Activated naive CD8-positive, alpha-beta T cell treated with anti-CD3 and anti-CD28 coated beads, Interleukin-2, amount 10 ng/mL, durations not matched to agents 7 days and 5 days (primary cell): ENCODE results near the gene SCAF11. TPM values are rescaled to one million over a fixed set of nuclear protein-coding genes. Genes with fewer than 3 reads are reported as not detected.
A peak's percentile ranks its signal among the peaks of the same experiment; 100 is the strongest.

Experiments used
- ATAC-seq: fragments of 150-1000 bp; cut with Tn5 transposase; one replicate; pipeline ENCODE4 v1.10.0; 2021; ENCODE audit warnings: low read depth, moderate library complexity
- POLR2A ChIA-PET: fragments of 350-600 bp; sonication (Branson Sonifier 250); formaldehyde crosslinking; loops from one replicate; lab custom pipeline; 2021; ENCODE audit warnings: antibody characterized with exemption; lab: Charles Lee
- DNase-seq: peaks from one replicate; pipeline ENCODE4 v3.0.0; 2021
- H3K27ac Mint-ChIP-seq: one replicate; pipeline ENCODE4 v1.8.0; 2022; ENCODE audit warnings: mild to moderate bottlenecking, mixed read lengths
- H3K27me3 Mint-ChIP-seq: one replicate; pipeline ENCODE4 v1.8.0; 2022; ENCODE audit warnings: mild to moderate bottlenecking, moderate library complexity, mixed read lengths
- H3K36me3 Mint-ChIP-seq: one replicate; pipeline ENCODE4 v1.8.0; 2021; ENCODE audit warnings: mild to moderate bottlenecking, mixed read lengths
- H3K4me1 Mint-ChIP-seq: one replicate; pipeline ENCODE4 v1.8.0; 2021; ENCODE audit warnings: mixed read lengths
- H3K4me3 Mint-ChIP-seq: one replicate; pipeline ENCODE4 v1.8.0; 2022; ENCODE audit warnings: mild to moderate bottlenecking, moderate library complexity, mixed read lengths
- H3K9me3 Mint-ChIP-seq: one replicate; pipeline ENCODE4 v1.8.0; 2021; ENCODE audit warnings: mixed read lengths
- total RNA-seq, 2 experiments: library from RNA; stranded (reverse); gene quantifications; one replicate each; pipeline ENCODE4 v1.2.3, GENCODE V29; 2021

SCAF11 gene
- total RNA-seq, 2 experiments from 2014 or later = 157 to 161 TPM

DNA sequence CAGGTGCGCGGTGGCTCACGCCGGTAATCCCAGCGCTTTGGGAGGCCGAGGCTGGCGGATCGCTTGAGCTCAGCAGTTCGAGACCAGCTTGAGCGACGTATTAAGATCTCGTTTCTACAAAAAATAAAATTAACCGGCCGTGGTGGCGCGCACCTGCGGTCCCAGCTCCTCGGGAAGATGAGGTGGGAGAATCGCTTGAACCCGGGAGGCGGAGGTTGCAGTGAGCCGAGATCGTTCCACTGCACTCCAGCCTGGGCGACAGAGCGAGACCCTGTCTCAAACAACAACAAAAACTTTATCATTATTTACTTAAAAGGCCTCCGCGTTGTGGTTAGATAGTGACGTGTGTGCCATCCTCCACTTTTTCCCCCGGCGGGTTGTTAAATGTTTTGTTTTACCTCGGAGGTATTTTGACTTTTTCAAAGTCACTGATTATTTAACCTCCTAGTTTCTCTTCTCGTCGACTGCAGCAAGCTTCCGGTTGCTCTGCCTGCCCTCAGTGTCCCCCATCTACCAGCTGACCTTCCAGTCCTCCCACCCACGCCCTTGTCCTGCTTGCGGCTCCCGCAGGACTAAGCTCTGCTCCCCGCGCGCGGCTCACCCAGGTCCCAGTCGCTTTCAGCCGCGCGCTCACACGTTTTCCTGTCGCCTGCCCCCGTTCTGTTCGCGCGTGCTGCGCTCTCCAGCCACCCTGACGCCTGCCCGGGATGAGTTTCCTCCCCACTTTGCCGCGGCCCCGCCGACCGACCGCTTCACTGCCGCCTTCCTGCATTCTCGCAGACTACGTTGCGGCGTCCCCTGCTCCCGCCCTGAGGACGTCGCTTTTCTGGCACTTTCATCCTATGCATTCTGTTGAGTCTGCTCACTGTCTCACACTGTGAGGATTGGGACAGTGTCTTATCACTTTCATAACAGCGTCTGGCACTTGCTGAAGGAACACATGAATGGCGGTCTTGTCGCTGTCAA lies 1.2 kb upstream of the SCAF11 start:
- peaks cover 31% of the 10 kb centered on the region for H3K4me1 Mint-ChIP-seq
- peaks cover 5% of the 10 kb centered on the region for H3K27me3 Mint-ChIP-seq
- DNase-seq (peak; percentile 78), ATAC-seq (peak; percentile 21)
- POLR2A ChIA-PET = interaction anchor here (0.5 to 4.5 kb wide), 14 partner anchors 14 to 1211 kb away, joined by 3 to 46 read pairs (median 3); partner anchors contain the start of genes ARID2 and SLC38A1
- H3K4me3 Mint-ChIP-seq = peak overlapping the region; percentile 98
- peak overlapping the region; percentile 100 for H3K27ac Mint-ChIP-seq
- H3K9me3 Mint-ChIP-seq = no peaks in the 10 kb centered on the region
- peaks cover 13% of the 10 kb centered on the region for H3K36me3 Mint-ChIP-seq

DNA sequence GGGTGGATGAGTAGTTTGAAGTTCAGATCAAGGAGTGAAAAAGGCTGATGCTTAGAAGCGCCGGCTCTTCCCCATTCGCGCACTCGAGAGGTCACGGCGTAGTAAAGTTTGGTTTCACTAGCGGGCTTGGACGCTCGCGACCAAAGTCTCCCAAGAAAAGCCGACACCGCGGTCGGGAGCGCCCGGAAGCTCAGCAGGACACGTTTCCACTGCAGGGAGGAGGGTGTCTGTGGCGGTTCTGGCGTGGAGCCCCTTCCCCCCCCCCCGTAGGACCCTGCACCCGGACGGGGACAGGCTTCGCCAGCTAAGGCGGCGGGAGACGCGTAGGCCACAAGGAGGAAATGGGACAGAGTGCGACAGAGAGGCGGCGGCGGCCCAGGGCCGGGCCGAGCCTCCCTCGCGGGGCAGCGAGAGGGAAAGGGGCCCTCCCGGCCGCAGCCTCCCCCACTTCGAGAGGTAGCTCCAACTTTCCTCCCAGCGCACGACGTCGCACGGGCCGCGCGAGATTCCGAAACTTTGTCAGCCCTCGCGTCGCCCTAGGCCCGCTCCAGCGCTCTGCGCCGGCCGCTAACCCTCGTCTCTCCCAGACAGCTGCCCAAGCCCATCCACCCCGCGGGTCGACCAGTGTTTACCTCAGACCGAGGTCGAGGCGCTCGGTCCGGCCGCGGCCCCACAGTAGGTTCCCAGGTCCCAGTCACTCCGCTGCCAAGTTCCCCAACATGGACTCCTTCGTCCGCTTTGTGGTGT lies 480 bp downstream of the SCAF11 start:
- H3K4me1 Mint-ChIP-seq = peaks cover 46% of the 10 kb centered on the region
- POLR2A ChIA-PET = interaction anchor here (0.6 to 4.5 kb wide), 15 partner anchors 14 to 775 kb away, joined by 3 to 46 read pairs (median 4); partner anchors contain the start of genes ARID2 and SLC38A1
- ATAC-seq (peak; percentile 21), DNase-seq (peak; percentile 75)
- H3K27me3 Mint-ChIP-seq = peaks cover 5% of the 10 kb centered on the region
- peaks cover 29% of the 10 kb centered on the region for H3K36me3 Mint-ChIP-seq
- peak overlapping the region; percentile 100 for H3K27ac Mint-ChIP-seq
- peak overlapping the region; percentile 98 for H3K4me3 Mint-ChIP-seq
- peaks cover 2% of the 10 kb centered on the region for H3K9me3 Mint-ChIP-seq

DNA sequence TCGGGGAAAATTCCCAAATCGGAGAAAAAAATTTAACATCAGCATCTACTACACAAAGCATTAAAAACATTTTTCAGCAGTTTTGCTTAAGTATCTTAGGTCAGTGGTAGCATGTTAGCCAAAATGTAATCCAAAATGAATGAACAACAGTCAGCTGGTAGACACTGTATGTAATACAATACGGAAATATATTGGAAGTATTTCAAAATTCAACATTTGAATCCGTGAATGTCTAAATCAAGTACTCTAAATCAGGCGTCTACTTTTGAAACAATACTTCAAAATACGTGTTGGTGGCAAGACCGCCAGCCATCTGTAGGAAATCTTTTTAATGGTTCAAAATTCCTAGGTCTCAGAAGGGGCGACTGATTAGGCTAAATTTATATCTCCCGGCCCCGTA lies 1.1 kb downstream of the SCAF11 start:
- Mint-ChIP-seq H3K27me3 (peaks cover 3% of the 10 kb centered on the region), H3K27ac (peak overlapping the region; percentile 100), H3K4me3 (peak overlapping the region; percentile 98), H3K4me1 (peaks cover 49% of the 10 kb centered on the region), H3K36me3 (peaks cover 35% of the 10 kb centered on the region), H3K9me3 (peaks cover 2% of the 10 kb centered on the region)
- DNase-seq (no peak), ATAC-seq (no peak)
- POLR2A ChIA-PET = interaction anchor here (0.8 to 4.5 kb wide), 9 partner anchors 18 to 774 kb away, joined by 3 to 46 read pairs (median 5); partner anchors contain the start of genes ARID2 and SLC38A1

DNA sequence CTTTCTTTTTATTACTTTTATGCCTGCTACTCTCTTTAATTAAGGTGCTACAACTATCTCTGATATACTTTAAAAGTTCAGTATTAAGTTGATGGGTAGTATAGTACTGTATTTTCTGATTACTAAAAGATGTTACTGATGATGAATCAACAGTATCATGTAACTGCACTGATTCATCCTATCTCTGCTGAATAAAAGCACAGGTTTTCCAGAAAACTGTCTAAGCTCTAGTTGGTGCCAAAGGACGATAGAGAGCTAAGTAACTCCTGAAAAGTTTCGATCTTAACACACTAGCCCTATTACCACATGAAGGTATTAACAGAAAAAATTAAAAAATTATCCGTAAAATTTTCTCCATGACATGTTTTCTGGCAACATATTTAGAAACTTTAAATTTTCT lies 2.1 kb downstream of the SCAF11 start:
- ATAC-seq (no peak), DNase-seq (no peak)
- H3K27ac Mint-ChIP-seq = no peak overlapping the region
- peaks cover 54% of the 10 kb centered on the region for H3K4me1 Mint-ChIP-seq
- H3K9me3 Mint-ChIP-seq = peaks cover 2% of the 10 kb centered on the region
- H3K4me3 Mint-ChIP-seq = peak overlapping the region; percentile 98
- POLR2A ChIA-PET = interaction anchor here (4.5 kb wide), 1 partner anchor 260 kb away, joined by 46 read pairs; the partner anchor contains the start of gene ARID2
- H3K36me3 Mint-ChIP-seq = peaks cover 37% of the 10 kb centered on the region
- no peaks in the 10 kb centered on the region for H3K27me3 Mint-ChIP-seq

DNA sequence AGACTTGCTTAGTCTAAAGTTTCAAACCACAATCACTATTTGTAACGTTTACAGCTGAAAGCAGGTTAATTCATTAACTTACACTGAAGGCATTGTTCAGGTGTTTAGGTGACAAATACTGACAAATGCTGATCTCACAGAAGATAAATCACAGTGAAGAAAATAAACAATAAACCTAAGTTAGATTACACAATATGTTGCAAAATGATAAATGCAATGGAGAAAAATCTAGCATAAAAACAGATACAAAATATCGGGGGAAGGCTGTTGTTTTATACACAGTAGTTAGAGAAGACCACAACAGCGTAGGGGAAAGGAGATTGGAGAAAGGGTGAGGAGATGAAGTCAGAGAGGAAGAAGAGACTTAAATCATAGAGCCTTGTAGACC lies 3.0 kb downstream of the SCAF11 start:
- H3K36me3 Mint-ChIP-seq = peaks cover 43% of the 10 kb centered on the region
- H3K27ac Mint-ChIP-seq = no peak overlapping the region
- ATAC-seq (no peak), DNase-seq (no peak)
- peaks cover 2% of the 10 kb centered on the region for H3K9me3 Mint-ChIP-seq
- POLR2A ChIA-PET = no interaction called here
- no peaks in the 10 kb centered on the region for H3K27me3 Mint-ChIP-seq
- peaks cover 58% of the 10 kb centered on the region for H3K4me1 Mint-ChIP-seq
- H3K4me3 Mint-ChIP-seq = peak overlapping the region; percentile 98

DNA sequence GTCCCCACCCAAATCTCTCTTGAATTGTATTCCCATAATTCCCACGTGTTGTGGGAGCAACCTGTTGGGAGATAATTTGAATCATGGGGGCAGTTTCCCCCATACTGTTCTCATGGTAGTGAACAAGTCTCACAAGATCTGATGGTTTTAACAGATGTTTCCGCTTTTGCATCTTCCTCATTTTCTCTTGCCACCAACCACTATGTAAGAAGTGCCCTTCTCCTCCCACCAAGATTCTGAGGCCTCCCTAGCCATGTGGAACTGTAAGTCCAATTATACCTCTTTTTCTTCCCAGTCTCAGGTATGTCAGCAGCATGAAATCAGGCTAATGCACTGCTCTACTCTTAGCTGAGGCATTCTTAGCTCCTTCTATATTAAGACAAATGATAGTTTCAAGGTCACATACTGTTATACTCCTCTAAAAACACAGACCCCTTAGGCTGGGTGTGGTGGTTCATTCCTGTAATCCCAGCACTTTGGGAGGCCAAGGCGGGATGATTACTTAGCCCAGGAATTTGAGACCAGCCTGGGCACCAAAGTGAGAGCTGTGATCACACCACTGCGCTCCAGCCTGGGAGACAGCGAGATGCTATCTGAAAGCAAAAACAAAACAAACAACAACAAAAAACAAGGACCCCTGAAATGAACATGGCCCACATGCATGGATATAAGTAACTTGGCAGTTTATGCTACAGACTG lies 3.6 kb downstream of the SCAF11 start:
- H3K27me3 Mint-ChIP-seq = no peaks in the 10 kb centered on the region
- no peak overlapping the region for H3K27ac Mint-ChIP-seq
- H3K4me3 Mint-ChIP-seq = no peak overlapping the region
- DNase-seq = no peak
- no peak for ATAC-seq
- POLR2A ChIA-PET = interaction anchor here (1.1 to 1.5 kb wide), 2 partner anchors 230 to 260 kb away, joined by 3 to 4 read pairs; no protein-coding TSS in a partner anchor
- H3K9me3 Mint-ChIP-seq = peaks cover 2% of the 10 kb centered on the region
- H3K4me1 Mint-ChIP-seq = peaks cover 53% of the 10 kb centered on the region
- peaks cover 43% of the 10 kb centered on the region for H3K36me3 Mint-ChIP-seq

DNA sequence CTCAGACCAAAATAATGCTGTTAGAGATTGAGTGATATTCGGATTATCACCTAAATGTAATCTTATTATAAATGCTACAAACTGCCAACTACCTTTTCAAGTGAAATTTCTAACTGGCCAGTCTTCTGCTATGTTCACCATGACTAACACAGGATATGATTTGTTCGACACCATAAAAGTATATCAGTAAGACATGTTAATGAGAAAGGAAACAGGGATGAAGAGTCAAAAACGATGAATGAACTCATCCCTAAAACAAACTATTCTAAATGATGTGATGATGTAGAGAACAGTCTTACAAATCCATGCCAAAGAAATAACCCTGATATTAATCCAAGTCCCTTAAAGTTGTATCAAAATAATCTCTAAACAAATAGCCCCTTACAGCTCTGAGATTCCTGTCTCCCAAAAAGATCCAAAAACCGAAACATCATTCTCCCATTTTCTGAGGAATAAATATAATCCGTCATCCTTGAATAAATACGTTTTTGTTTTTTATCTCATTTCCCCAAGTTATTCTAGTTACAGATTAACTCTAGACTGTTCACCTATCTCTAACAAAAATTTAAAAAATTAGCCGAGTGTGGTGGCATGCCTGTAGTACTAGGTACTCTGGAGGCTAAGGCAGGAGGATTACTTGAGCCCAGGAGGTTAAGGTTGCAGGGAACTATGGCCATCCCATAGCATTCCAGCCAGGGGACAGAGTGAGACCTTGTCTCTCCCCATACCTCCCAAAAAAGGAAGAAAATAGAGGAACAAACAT lies 9.1 kb downstream of the SCAF11 start:
- no peak for DNase-seq
- Mint-ChIP-seq H3K27me3 (no peaks in the 10 kb centered on the region), H3K4me3 (no peak overlapping the region), H3K9me3 (peaks cover 2% of the 10 kb centered on the region), H3K27ac (no peak overlapping the region), H3K4me1 (peaks cover 47% of the 10 kb centered on the region), H3K36me3 (peaks cover 36% of the 10 kb centered on the region)
- POLR2A ChIA-PET = no interaction called here
- no peak for ATAC-seq

DNA sequence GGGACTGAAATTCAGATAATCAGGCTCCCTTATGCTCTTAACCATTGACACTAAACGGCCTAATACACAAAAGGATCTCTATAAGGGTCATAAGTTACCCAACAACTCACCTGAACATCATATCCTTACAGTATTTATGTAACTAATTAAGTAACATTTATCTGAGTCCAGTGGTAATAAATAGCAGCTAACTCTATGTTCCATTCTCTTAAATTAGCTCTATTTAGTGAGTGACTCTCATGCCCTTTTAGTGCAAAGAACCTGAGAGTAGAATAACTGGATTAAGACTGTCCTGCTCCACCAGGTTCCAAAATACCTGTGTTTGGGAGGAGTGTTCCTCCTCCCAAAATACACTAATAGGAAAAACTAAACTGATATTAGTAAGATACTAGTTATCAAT lies 9.8 kb downstream of the SCAF11 start:
- Mint-ChIP-seq H3K36me3 (peaks cover 32% of the 10 kb centered on the region), H3K27ac (no peak overlapping the region), H3K4me3 (no peak overlapping the region), H3K27me3 (no peaks in the 10 kb centered on the region), H3K4me1 (peaks cover 42% of the 10 kb centered on the region), H3K9me3 (peaks cover 2% of the 10 kb centered on the region)
- ATAC-seq (no peak), DNase-seq (no peak)
- POLR2A ChIA-PET = no interaction called here

DNA sequence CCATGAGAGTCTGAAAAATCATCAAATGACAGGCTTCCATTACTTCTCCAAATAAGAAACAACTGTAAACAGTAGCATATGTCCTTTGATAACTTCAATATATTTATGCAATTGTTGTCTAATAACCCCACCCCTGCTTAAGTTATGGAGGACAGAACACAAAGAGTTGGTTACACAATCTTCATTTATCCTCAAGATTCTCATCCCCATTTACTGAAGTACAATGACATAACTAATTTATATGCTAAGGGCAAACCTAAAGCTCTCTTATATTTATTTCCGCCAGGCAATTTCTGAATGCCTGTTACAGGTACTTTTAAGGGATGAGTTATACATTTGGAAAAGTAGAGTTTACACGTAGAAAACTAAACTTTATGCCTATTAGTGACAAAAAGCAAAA lies 12.3 kb downstream of the SCAF11 start:
- Mint-ChIP-seq H3K4me1 (peaks cover 38% of the 10 kb centered on the region), H3K27ac (no peak overlapping the region), H3K36me3 (peaks cover 38% of the 10 kb centered on the region), H3K4me3 (no peak overlapping the region), H3K9me3 (peaks cover 5% of the 10 kb centered on the region), H3K27me3 (no peaks in the 10 kb centered on the region)
- POLR2A ChIA-PET = interaction anchor here (1.2 kb wide), 1 partner anchor 13 kb away, joined by 3 read pairs; no protein-coding TSS in a partner anchor
- no peak for DNase-seq
- ATAC-seq = no peak

DNA sequence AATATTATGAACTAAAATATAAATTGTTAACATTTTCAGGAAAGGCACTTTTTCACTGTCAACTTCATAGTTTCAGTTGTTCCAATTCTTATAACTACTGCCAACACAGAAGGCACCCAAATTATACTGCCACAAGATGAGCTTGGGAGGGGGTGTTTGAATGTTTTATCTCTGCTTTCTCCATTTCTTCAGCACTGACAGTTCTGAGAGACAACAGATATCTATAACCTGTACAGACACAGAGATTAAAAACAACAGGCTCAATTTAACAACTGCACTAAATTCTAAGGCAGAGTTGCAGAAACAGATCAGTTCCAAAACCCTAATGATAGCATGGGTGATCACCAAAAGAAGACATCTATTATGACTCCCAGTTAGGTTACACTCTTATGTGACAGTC lies 12.8 kb downstream of the SCAF11 start:
- POLR2A ChIA-PET = interaction anchor here (1.2 kb wide), 1 partner anchor 14 kb away, joined by 3 read pairs; no protein-coding TSS in a partner anchor
- no peak overlapping the region for H3K4me3 Mint-ChIP-seq
- no peak overlapping the region for H3K27ac Mint-ChIP-seq
- H3K4me1 Mint-ChIP-seq = peaks cover 34% of the 10 kb centered on the region
- no peaks in the 10 kb centered on the region for H3K27me3 Mint-ChIP-seq
- peaks cover 36% of the 10 kb centered on the region for H3K36me3 Mint-ChIP-seq
- ATAC-seq (no peak), DNase-seq (no peak)
- H3K9me3 Mint-ChIP-seq = peaks cover 5% of the 10 kb centered on the region

DNA sequence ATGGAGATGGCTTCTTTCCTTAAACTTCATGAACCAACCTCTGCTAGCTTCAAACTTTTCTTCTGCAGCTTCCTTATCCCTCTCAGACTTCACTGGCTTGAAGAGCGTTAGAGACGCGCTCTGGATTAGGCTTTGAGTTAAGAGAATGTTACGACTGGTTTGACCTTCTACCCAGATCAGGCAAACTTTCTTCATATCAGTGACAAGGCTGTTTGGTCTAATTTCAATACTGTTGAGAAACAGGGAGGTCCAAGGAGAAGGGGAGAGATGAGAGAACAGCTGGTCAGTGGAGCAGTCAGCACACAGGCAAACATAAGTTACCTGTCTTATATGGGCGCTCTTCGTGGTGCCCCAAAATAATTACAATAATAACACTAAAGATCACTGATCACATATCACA lies 14.9 kb downstream of the SCAF11 start:
- Mint-ChIP-seq H3K27me3 (no peaks in the 10 kb centered on the region), H3K36me3 (peaks cover 48% of the 10 kb centered on the region), H3K9me3 (peaks cover 8% of the 10 kb centered on the region), H3K4me1 (peaks cover 36% of the 10 kb centered on the region), H3K27ac (no peak overlapping the region), H3K4me3 (no peak overlapping the region)
- DNase-seq (no peak), ATAC-seq (no peak)
- POLR2A ChIA-PET = interaction anchor here (0.8 kb wide), 1 partner anchor 15 kb away, joined by 3 read pairs; the partner anchor contains the start of gene SCAF11

DNA sequence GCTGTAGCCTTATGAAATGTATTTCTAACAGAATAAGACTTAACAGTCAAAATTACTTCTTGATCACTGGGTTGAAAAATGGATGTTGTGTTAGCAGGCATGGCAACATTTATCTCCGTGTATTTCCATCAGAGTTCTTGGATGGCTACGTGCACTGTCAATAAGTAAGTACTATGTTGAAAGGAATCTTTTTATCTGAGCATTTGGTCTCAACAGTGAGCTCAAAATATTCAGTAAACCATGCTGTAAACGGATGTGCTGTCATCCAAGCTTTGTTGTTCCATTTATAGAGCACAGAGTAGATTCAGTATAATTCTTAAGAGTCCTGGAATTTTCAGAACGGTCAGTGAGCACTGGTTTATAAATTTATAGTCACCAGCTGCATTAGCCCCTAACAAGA lies 15.5 kb downstream of the SCAF11 start:
- H3K9me3 Mint-ChIP-seq = peaks cover 8% of the 10 kb centered on the region
- H3K27me3 Mint-ChIP-seq = no peaks in the 10 kb centered on the region
- H3K27ac Mint-ChIP-seq = no peak overlapping the region
- POLR2A ChIA-PET = no interaction called here
- H3K36me3 Mint-ChIP-seq = peaks cover 53% of the 10 kb centered on the region
- peaks cover 40% of the 10 kb centered on the region for H3K4me1 Mint-ChIP-seq
- DNase-seq (no peak), ATAC-seq (no peak)
- H3K4me3 Mint-ChIP-seq = no peak overlapping the region
